ENCODE data around the gene C4orf36.

C4orf36 gene

DNA sequence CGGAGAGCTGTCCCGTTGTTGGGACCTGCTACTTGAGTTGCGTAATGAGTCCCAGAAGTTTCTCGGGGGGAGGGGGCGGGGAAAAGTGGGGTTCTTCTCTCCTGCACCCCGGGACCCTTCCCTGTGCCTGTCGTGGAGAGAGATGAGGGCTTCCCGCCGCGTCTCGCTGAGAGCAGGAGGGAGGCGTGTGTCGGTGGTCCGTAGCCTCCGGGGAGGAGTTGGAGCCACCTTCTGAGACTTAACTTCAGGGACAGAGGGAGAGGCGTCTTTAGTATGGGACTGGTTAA lies 43.3 kb upstream of the C4orf36 start:
- in situ Hi-C loops (cut with MboI; ENCODE audit: low pct_unique_long_range_greater_than_20kb, low sequenced_read_pairs, unreplicated experiment) = no loop called here
- DNase-seq (ENCODE audit: low spot score) = no peak
- TF ChIP-seq, protein P1, sequence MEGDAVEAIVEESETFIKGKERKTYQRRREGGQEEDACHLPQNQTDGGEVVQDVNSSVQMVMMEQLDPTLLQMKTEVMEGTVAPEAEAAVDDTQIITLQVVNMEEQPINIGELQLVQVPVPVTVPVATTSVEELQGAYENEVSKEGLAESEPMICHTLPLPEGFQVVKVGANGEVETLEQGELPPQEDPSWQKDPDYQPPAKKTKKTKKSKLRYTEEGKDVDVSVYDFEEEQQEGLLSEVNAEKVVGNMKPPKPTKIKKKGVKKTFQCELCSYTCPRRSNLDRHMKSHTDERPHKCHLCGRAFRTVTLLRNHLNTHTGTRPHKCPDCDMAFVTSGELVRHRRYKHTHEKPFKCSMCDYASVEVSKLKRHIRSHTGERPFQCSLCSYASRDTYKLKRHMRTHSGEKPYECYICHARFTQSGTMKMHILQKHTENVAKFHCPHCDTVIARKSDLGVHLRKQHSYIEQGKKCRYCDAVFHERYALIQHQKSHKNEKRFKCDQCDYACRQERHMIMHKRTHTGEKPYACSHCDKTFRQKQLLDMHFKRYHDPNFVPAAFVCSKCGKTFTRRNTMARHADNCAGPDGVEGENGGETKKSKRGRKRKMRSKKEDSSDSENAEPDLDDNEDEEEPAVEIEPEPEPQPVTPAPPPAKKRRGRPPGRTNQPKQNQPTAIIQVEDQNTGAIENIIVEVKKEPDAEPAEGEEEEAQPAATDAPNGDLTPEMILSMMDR (IDR thresholded peaks at IDR 0.05; ENCODE audit: extremely low read depth, insufficient read depth, missing control alignments) = no peak

DNA sequence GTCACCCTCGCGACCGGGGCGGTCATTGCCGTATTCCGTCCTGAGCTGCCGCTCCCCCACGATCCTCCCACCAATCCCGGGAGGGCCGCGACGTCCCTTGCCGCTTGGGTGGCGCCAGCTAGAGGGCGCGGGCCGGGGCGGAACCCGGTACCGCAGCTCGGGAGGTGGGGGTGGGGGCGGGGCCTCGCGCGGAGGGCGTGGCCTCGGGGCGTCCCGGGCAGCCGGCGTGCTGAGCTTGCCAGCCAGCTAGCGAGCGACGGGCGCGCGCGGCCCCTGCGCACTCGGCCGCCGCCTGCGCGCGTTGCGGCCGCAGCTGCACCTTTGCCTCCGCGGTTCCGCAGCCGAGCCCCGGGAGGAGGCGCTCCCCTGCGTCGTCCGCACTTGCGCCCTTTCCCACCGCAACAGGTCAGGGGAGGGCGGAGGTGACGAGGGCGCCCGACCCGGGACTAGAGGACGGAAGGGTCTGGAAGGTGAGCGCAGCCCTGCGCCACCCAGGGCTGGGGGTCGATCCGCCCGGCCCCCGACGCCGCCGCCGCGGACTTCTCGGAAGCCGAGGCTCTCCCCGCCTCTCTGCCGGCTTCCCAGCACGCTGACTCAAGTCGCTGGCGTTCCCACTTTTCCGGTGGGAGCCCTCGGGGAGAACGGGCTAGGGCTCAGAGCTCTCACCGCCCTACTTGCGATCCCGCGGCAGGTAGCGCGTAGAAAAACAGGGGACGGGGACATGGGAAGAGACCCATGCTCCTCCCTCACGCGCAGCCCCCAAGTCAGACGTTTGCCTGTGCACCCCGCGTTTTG lies 42.7 kb upstream of the C4orf36 start, which contains the start of gene AFF1:
AFF1 (plus strand) TSS at position 241 of the 795 bp plus-strand sequence. CDS start 13,523 bp downstream, outside the sequence.
- TF ChIP-seq, protein P1 (IDR thresholded peaks at IDR 0.05; ENCODE audit: extremely low read depth, insufficient read depth, missing control alignments) = peak; percentile 48
- DNase-seq (ENCODE audit: low spot score) = peak; percentile 95
- in situ Hi-C loops (cut with MboI; ENCODE audit: low pct_unique_long_range_greater_than_20kb, low sequenced_read_pairs, unreplicated experiment) = no loop called here

DNA sequence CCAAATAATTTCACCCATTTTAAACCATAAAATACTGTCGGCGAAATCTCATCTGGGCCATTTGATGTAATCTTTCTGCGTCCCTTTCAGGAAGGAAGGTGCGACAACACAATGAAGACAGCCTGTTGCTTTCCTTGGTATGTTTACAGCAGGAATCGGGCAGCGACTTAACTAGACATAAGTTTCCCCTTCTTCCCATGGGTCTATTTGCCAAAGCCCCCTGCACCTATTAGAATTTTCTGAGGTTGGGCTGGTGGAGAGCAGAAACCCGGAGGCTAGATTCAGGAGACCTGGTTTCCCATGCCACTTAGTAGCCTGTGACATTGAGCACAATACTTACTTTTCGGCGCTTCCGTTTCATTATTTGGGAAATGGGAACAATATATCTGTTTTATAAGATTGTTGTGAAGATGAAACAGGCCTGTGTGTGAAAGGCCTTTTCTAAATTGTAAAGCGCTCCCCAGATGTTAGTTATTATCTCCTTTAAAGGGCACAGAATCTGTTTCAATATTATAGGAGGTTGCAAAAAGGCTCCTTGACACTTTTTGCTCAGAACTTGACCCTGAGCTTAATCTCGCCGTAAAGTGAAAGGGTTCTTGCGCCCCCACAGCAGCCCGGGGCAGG lies 42.0 kb upstream of the C4orf36 start:
- no peak for DNase-seq (ENCODE audit: low spot score)
- TF ChIP-seq, protein P1 (IDR thresholded peaks at IDR 0.05; ENCODE audit: extremely low read depth, insufficient read depth, missing control alignments) = no peak
- in situ Hi-C loops (cut with MboI; ENCODE audit: low pct_unique_long_range_greater_than_20kb, low sequenced_read_pairs, unreplicated experiment) = no loop called here

DNA sequence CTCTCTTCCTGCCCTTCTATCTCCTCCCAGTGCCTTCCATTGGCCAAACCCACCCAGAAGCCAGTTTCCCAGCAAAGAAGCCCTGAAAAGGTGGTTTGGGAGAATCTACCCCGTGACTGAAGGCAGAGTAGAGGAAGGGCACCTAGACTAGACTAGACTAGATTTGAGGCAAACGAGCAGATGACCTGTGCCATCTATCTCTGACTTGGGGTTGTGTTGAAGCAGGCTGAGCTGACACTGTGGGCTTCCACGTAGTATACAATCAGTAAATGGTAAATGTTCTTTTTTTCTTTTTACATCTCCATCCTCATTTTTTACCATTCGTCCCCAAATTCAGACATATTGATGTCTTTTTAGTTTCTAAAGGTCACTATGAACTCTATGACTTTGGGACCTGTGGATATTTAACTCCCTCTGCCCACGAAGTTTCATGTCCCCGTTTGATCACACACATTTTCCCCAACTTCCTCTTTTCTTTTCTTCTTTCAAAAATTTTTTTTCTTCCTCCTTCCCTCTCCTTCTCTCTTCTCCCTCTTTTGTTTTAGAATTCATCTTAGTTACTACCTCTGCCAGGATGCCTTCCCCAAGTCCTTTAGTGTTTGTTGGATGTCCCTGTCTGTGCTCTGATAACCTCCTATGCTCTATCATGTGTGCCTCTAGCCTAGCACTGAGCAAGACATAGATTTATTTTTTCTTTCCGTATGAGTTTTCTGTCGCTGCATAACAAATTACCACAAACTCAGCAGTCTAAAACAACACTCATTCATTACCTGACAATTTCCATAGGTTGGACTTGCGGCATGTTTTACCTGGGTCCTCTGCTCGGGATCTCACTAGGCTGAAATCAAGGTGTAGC lies 36.4 kb upstream of the C4orf36 start:
- in situ Hi-C loops (cut with MboI; ENCODE audit: low pct_unique_long_range_greater_than_20kb, low sequenced_read_pairs, unreplicated experiment) = loop anchor here (10.0 kb wide), 1 partner anchor 166 kb away; no protein-coding TSS in a partner anchor
- no peak for DNase-seq (ENCODE audit: low spot score)
- TF ChIP-seq, protein P1 (IDR thresholded peaks at IDR 0.05; ENCODE audit: extremely low read depth, insufficient read depth, missing control alignments) = no peak

DNA sequence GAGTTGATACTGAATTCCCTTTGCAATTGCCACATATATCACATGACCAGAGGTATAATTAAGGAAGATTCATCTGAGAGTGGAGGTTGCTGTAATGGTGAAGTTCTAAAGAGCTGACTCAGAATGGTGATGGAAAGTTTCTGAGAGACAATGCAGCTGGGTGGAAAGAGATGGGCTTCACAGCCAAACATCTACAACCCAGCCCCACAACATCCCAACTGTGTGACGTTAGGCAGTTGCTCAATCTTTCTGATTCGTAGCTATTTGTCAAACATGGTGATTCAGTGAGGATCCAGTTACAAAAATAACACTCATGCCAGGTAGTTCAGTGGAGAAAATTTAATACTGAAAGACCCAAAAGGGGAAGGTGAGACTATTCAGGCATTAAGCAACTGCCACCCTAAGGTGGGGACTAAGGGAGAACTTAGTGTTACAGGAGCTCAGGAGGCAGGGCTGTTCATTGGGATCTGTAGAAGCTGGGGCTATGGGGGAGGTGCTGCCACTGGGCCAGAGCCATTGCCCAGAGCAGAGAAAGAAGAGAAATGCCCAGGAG lies 35.7 kb upstream of the C4orf36 start:
- in situ Hi-C loops (cut with MboI; ENCODE audit: low pct_unique_long_range_greater_than_20kb, low sequenced_read_pairs, unreplicated experiment) = loop anchor here (10.0 kb wide), 1 partner anchor 167 kb away; no protein-coding TSS in a partner anchor
- TF ChIP-seq, protein P1 (IDR thresholded peaks at IDR 0.05; ENCODE audit: extremely low read depth, insufficient read depth, missing control alignments) = no peak
- no peak for DNase-seq (ENCODE audit: low spot score)

All from GM13977 (cell line).